WI38 (cell line): ENCODE results near the gene ERCC4.
"Not testable (repeated sequence)": the region's sequence is repeated elsewhere in the genome, so short reads cannot be mapped to it uniquely, and the experiment has no call there.

Source experiments
- H3K4me3 ChIP-seq: 2 replicates; pipeline ENCODE4 v1.5.1; 2011; ENCODE audit warnings: low read depth, mild to moderate bottlenecking, control low read depth, low read length
- TF ChIP-seq, protein P1 (sequence below): IDR thresholded peaks from 2 replicates; pipeline ENCODE4 v1.5.1; 2012; ENCODE audit warnings: low read depth, mild to moderate bottlenecking, control low read depth, low read length

Gene ERCC4

DNA sequence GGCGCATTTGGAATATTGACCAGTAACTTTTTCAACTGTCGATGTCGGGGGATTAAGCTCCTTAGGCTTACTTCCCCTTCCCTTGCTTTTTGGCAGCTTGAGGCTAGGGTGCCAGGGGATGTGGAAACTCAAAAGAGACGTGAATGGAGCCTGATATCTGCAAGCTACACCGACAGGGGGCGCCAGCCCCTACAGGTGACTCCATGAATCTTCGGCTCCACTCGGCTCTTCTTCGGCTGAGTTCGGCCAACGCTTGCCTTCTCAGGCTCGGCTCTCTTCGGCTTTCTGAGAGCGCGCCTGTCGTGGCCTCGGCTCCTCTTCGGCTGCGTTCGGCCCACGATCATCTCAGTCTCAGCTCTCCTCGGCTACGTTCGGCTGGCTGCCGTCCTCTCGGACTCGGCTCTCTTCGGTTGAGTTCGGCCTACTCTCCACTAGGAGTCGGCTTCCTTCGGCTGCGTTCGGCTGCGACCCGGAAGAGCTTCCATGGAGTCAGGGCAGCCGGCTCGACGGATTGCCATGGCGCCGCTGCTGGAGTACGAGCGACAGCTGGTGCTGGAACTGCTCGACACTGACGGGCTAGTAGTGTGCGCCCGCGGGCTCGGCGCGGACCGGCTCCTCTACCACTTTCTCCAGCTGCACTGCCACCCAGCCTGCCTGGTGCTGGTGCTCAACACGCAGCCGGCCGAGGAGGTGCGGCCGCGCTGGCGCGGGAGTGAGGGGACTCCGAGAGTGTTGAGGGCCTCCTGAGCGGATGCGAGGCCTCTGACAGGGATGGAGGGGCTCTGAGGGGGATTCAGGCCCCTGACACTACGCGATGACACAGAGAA lies at the start of gene ERCC4:
Gene ERCC4 (plus strand): TSS at position 472 of the 827 bp plus-strand sequence. CDS start 12 bp downstream, at position 484.
- TF ChIP-seq, protein P1, sequence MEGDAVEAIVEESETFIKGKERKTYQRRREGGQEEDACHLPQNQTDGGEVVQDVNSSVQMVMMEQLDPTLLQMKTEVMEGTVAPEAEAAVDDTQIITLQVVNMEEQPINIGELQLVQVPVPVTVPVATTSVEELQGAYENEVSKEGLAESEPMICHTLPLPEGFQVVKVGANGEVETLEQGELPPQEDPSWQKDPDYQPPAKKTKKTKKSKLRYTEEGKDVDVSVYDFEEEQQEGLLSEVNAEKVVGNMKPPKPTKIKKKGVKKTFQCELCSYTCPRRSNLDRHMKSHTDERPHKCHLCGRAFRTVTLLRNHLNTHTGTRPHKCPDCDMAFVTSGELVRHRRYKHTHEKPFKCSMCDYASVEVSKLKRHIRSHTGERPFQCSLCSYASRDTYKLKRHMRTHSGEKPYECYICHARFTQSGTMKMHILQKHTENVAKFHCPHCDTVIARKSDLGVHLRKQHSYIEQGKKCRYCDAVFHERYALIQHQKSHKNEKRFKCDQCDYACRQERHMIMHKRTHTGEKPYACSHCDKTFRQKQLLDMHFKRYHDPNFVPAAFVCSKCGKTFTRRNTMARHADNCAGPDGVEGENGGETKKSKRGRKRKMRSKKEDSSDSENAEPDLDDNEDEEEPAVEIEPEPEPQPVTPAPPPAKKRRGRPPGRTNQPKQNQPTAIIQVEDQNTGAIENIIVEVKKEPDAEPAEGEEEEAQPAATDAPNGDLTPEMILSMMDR, result peak; percentile 88
- peak within 1 kb of the TSS; percentile 97 for H3K4me3 ChIP-seq

DNA sequence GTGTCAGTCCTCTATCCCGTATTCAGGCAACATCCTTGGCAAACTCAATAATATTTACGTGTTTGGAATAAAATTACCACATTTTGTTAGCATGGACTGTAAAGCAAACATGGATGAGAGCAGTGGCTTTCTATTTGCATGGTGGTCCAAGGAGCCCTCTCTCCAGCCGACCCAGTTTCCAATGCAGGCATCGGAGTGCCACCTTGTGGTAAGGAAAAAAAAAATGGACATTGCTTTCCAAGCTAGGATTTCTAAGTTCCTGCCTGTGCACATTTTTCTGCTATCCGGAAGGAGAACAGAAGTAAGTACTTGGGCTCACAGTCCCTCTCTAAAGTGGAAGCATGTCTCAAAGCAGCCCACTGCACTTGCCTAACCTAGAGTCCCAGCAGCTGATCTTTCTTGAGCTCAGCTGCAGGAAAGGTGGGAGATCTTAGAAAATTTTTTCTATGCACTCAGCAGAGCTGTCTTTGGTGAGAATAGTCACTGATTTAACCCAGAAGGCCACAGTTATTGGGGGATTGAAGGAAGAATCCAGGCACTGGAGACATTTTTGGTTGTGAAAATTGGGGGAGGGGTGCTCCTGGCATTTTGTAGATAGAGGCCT lies 46.0 kb upstream of the ERCC4 start:
- H3K4me3 ChIP-seq, result no peak overlapping the region
- TF ChIP-seq, protein P1, result no peak

DNA sequence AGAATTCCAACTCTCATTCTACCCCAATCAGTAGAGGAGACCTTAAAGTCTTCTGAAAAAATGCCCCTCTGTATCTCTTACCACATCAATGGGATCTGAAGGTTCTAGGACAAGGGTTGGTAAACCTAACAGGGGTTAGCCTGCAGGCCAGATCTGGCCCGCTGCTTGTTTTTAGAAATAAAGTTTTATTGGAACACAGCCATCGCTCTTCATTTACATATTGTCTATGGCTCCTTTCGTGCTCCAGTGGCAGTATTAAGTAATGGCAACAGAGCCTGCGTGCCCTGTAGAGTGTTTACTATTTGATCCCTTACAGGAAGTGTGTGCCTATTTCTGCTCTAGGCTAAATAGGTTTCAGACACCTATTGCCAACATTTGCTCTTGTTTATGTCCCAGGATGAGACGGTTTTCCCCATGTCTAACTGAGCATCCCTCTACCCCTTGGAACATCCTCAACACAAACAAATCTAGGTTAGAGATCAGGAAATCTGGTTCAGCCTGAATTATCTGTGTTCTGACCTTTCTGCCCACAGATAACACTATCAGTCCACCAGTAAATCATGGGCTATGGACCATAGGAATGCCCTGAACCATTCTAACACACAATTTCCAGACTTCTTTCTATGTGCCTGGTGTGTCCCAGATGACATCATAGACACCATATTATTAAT lies 44.2 kb upstream of the ERCC4 start:
- no peak overlapping the region for H3K4me3 ChIP-seq
- TF ChIP-seq, protein P1, result no peak

DNA sequence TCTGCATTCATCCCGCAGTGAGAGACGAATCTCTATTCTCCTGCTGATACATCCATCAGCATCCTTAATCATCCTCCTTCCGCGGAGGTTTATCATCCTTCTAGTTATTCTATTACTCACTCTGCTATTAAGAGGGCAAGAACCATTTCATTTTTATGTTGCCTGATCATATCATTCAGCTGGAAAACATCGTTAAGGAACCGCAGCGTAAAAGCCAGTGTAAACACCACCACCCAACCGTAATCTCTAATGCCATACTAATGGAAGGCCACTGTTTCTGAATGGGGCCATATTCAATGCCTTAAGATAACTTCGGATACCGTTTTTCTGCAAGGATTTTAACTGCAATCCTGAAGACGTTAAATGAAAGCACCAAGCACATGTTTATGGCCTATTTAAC lies 36.7 kb upstream of the ERCC4 start:
- no peak overlapping the region for H3K4me3 ChIP-seq
- TF ChIP-seq, protein P1, result no peak

DNA sequence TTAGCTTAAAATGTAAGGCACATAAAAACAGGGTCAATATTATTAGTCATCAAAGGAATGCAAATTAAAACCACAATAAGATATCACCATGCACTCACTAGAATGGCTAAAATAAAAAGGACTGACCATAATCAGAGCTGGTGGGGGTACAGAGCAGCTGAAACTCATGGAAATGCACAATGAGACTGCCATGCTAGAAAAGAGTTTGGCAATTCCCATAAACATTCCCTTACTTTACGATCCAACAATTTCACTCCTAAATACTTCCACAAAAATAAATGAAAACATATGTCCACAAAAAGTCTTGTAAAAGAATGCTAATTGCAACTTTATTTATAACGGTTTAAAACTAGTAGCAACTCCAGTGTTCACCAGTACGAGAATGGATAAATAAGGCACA lies 36.1 kb upstream of the ERCC4 start:
- TF ChIP-seq, protein P1, result no peak
- no peak overlapping the region for H3K4me3 ChIP-seq

DNA sequence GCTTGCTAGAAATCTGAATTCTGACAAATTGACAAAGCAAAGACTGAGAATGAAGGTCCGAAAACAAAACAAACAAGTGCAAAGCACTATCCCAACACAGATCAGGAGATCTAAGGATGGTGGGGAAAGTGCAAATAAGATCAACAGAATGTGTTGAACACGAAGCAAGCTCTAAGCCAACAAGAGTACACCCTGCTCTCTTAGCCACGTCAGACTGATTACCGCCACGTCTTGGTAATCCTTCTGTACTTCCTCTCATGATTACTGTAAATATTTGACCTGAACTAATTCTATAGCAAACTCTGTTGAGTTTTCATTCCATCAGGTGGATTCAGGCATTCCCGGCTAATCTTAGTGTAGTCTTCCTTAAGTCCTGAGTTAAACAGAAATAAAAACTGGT lies 34.3 kb upstream of the ERCC4 start:
- TF ChIP-seq, protein P1, result no peak

DNA sequence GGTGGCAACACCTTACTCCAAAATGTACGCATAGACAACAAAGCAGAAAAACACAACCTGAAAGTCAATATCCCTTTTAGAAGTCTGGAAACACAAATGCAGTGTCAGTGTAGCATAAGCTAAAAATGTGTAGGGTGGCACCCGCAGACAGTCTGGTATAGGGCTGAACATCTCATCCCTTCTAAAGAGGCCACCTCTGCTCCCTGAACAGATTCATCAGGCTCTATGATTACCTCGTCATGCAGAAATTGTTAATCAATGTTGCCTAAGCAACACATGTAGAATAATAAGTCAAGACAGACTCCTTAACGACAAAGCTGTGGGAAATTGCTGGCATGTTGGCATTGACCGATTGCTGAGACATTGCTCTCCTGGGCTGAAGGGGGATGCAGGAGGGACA lies 33.3 kb upstream of the ERCC4 start:
- no peak overlapping the region for H3K4me3 ChIP-seq
- TF ChIP-seq, protein P1, result no peak

More for the DNA sequence above, 34.3 kb upstream of the ERCC4 start:
- H3K4me3 ChIP-seq, result no peak overlapping the region

DNA sequence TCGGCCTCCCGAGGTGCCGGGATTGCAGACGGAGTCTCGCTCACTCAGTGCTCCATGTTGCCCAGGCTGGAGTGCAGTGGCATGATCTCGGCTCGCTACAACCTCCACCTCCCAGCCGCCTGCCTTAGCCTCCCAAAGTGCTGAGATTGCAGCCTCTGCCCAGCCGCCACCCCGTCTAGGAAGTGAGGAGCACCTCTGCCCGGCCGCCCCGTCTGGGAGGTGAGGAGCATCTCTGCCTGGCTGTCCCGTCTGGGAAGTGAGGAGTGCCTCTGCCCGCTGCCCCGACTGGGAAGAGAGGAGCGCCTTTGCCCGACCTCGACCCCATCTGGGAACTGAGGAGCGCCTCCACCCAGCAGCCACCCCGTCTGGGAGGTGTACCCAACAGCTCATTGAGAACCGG lies 30.6 kb upstream of the ERCC4 start:
- not testable (repeated sequence) for H3K4me3 ChIP-seq
